HG02885 (cell line): ENCODE results near the gene PCDHGA8.
"Not testable (repeated sequence)": the region's sequence is repeated elsewhere in the genome, so short reads cannot be mapped to it uniquely, and the experiment has no call there.

Experiments
- ATAC-seq: cut with Tn5 transposase; IDR thresholded peaks from one replicate; pipeline ENCODE4 v1.9.1; 2021; ENCODE audit warnings: mild to moderate bottlenecking; ENCODE audit not compliant: unreplicated experiment, poor library complexity

Gene PCDHGA8

DNA sequence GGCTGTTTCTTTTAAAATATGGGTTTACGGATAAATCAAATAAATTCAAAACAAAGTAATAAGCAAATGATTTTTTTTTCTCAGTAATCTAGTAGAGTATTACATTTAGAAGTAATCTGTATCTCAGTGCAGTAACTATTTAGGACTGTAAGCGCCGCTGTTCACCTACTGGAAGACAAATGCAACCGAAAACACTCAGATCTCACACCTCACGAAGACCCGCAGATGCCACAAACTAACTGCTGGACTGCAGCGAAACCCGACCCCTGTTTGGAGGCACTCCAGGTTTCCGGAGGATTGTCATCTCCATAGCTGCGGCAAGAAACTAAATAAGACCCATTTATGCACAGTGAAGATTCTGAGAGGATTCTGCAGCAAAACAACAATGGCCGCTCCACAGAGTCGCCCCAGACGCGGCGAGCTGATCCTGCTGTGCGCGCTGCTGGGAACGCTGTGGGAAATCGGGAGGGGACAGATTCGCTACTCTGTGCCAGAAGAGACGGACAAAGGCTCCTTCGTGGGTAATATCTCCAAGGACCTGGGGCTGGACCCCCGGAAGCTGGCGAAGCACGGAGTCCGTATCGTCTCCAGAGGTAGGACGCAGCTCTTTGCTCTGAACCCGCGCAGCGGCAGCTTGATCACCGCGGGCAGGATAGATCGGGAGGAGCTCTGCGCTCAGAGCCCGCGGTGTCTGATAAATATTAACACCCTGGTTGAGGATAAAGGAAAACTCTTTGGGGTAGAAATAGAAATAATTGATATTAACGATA, at the start of gene PCDHGA8:
Gene PCDHGA8, plus strand, starts transcription at position 205 of the 770 bp plus-strand sequence. Its CDS starts 181 bp downstream, at position 386.
- ATAC-seq: no peak

DNA sequence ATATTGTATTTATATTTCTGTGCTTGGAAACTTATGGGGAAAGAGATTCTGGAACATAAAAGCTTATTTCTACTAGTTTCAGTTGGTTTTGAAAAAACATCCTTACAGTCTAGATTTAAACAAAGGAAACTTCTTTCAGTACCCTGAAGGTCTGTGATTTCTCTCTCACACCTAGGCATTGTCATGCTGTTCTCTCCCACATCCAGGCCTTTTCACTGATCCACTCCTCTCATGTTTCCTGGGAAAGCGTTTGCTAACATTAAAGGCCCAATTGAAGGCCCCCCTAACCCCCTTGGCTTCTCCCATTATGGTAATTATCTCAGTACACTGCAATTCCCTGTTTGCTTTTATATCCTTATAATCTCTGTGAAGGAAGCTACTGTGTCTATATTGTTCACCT, 49.7 kb upstream of the PCDHGA8 start:
- no peak for ATAC-seq

DNA sequence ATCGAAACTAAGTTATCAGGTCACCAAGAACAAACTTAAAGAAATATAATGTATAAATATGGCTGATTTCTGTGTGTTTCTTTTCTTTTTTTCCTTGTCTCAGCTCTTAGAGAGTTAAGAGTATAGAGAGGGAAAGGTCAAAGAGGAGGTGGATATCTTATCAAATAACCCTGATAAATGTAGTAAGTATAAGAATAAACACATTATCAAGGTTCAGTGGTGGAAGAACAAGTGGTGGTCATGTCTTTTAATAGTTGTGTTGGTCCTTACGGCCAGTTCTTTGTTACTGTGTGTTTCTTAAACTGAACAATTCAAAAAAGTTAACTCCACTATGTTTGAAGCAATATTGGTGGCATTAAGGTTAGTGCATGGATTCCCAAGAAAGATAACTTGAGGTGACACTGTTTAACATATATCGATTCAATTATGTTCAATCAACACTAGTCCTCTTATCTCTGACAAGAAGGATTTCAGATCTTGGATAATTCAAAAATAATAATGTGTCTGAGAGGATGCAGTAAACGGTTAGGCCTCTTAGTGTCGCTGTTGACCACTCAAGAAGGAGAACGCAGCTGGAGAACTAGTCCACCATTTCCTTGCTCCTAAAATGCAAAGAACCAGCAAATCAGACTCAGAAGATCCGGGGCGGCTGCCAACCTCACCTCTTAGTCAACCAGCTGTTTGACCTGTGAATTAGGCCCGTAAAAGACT, 49.0 kb upstream of the PCDHGA8 start, which contains the start of gene PCDHGA3:
Gene PCDHGA3, plus strand, starts transcription at position 588 of the 711 bp plus-strand sequence. CDS start 205 bp downstream, outside the sequence.
- ATAC-seq: no peak

DNA sequence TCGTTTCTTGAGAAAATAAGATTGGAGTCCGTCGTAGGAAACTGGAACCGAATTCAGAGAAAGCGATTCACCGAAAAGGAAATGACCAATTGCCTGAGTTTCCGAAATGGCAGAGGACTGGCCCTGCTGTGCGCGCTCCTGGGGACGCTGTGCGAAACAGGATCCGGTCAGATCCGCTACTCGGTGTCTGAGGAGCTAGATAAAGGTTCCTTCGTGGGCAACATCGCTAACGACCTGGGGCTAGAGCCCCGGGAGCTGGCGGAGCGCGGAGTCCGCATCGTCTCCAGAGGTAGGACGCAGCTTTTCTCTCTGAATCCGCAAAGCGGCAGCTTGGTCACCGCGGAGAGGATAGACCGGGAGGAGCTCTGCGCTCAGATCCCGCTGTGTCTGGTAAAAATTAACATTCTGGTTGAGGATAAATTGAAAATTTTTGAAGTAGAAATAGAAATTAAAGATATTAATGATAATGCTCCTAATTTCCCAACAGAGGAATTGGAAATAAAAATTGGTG, 48.4 kb upstream of the PCDHGA8 start:
- ATAC-seq: no peak

DNA sequence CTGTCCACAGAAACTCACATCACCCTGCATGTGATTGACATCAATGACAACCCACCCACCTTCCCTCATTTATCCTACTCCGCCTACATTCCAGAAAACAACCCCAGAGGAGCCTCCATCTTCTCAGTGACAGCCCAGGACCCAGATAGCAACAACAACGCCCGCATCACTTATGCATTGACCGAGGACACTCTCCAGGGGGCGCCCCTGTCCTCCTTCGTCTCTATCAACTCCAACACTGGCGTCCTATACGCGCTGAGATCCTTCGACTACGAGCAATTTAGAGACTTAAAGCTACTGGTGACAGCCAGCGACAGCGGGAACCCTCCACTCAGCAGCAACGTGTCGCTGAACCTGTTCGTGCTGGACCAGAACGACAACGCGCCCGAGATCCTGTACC, 47.1 kb upstream of the PCDHGA8 start:
- ATAC-seq: no peak

DNA sequence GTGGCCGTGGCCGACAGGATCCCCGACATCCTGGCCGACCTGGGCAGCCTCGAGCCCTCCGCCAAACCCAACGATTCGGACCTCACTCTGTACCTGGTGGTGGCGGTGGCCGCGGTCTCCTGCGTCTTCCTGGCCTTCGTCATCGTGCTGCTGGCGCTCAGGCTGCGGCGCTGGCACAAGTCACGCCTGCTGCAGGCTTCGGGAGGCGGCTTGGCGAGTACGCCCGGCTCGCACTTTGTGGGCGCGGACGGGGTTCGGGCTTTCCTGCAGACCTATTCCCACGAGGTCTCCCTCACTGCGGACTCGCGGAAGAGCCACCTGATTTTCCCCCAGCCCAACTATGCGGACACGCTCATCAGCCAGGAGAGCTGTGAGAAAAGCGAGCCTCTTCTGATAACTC, 46.4 kb upstream of the PCDHGA8 start:
- ATAC-seq: not testable (repeated sequence)

DNA sequence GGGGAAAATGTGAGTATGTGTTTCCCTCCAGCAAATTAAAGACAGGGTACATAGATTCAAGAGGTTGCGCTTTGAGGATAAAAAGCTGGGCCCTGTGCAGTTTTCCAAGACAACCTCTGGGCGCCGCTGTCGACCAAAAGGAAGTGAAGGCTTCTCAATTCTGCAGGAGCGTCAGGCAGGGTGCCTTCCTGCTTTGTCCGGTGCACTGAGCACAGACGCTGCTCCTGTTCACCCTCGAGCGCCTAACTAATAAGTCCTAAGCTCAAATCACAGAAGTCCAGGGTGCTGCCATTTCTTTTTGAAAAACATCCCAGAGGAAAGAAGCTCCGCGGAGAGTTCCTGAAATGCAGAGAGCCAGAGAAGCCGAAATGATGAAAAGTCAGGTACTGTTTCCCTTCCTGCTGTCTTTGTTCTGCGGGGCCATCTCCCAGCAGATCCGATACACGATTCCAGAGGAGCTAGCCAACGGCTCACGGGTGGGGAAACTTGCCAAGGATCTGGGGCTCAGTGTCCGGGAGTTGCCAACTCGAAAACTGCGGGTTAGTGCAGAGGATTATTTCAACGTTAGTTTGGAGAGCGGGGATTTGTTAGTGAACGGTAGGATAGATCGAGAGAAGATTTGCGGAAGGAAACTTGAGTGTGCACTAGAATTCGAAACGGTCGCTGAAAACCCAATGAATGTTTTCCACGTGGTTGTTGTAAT, 42.4 kb upstream of the PCDHGA8 start, which contains the start of gene PCDHGB1:
Gene PCDHGB1, plus strand, starts transcription at position 183 of the 703 bp plus-strand sequence. Its CDS starts 162 bp downstream, at position 345.
- no peak for ATAC-seq

DNA sequence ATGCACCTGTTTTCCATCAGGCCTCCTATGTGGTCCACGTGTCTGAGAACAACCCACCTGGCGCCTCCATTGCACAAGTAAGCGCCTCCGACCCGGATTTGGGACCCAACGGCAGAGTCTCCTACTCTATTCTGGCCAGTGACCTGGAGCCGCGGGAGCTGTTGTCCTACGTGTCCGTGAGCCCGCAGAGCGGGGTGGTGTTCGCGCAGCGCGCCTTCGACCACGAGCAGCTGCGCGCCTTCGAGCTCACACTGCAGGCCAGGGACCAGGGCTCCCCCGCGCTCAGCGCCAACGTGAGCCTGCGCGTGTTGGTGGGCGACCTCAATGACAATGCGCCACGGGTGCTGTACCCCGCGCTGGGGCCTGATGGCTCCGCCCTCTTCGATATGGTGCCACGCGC, 40.8 kb upstream of the PCDHGA8 start:
- ATAC-seq: no peak

DNA sequence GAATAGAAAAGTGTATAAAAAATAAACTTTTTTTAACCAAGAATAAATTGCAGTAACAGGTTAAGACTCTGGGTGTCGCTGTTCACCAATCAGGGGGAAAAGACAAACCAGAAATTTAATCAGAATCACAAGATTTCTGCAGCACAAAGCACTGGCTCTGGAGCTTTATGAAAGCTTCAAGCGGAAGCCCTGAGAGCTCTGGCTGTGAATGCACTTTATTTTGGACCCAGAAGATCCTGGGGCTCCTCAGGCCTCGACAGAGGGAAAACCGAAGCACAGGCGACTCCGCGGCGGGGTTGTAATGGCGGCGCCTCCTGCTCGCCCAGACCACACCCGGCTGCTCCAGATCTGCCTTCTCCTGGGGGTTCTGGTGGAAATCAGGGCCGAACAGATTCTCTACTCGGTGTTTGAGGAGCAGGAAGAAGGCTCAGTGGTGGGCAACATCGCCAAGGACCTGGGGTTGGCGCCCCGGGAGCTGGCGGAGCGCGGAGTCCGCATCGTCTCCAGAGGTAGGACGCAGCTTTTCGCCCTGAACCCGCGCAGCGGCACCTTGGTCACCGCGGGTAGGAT, 37.4 kb upstream of the PCDHGA8 start, which contains the start of gene PCDHGA4:
Gene PCDHGA4, plus strand, starts transcription at position 122 of the 570 bp plus-strand sequence. Its CDS starts 87 bp downstream, at position 209.
- ATAC-seq: no peak

DNA sequence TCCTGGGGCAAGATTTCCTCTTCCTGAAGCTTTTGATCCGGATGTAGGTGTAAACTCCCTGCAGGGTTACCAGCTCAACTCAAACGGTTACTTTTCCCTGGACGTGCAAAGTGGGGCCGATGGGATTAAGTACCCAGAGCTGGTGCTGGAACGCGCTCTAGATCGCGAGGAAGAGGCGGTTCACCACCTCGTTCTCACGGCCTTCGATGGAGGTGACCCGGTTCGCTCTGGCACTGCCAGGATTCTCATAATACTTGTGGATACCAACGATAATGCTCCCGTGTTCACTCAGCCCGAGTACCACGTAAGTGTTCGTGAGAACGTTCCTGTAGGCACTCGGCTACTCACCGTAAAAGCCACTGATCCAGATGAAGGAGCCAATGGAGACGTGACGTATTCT, 36.8 kb upstream of the PCDHGA8 start:
- no peak for ATAC-seq

DNA sequence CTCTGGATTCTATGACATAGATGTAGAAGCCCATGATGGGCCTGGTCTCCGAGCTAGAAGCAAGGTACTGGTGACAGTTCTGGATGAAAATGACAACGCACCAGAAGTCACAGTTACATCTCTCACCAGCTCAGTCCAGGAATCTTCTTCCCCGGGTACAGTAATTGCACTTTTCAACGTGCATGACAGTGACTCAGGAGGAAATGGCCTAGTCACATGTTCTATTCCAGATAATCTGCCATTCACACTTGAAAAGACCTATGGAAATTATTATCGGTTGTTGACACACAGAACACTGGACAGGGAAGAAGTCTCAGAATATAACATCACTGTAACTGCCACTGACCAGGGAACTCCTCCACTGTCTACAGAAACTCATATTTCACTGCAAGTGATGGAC, 36.3 kb upstream of the PCDHGA8 start:
- no peak for ATAC-seq

DNA sequence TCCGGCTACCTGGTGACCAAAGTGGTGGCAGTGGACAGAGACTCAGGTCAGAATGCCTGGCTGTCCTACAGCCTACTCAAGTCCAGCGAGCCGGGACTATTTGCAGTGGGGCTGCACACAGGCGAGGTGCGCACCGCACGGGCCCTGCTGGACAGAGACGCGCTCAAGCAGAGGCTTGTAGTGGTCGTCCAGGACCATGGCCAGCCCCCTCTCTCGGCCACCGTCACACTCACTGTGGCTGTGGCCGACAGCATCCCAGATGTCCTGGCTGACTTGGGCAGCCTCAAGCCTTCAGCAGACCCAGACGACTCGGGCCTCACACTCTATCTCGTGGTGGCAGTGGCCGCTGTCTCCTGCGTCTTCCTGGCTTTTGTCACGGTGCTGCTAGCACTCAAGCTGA, 35.5 kb upstream of the PCDHGA8 start:
- ATAC-seq: no peak

DNA sequence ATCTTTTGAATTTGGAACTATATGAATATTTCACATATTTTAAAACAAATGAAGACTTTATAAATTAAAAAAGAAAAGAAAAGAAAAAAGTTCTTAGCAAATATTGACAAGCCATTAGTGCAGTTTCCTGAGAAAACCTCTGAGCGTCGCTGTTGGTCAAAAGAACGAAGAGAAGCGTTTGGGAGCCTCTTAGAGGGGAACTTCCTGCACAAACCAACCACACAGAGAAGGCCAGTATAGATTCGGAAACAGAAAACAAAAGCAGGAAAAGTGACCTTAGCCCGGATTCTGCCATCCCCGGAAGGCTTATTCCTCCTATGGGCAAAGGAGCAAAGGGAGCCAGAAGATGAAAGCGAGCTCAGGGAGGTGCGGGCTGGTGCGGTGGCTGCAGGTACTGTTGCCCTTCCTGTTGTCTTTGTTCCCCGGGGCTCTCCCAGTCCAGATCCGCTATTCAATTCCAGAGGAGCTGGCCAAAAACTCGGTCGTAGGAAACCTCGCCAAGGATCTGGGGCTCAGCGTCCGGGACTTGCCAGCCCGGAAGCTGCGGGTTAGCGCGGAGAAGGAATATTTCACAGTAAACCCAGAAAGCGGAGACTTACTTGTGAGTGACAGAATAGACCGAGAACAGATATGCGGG, 32.5 kb upstream of the PCDHGA8 start, which contains the start of gene PCDHGB2:
Gene PCDHGB2, plus strand, starts transcription at position 205 of the 637 bp plus-strand sequence. Its CDS starts 142 bp downstream, at position 347.
- ATAC-seq: no peak

DNA sequence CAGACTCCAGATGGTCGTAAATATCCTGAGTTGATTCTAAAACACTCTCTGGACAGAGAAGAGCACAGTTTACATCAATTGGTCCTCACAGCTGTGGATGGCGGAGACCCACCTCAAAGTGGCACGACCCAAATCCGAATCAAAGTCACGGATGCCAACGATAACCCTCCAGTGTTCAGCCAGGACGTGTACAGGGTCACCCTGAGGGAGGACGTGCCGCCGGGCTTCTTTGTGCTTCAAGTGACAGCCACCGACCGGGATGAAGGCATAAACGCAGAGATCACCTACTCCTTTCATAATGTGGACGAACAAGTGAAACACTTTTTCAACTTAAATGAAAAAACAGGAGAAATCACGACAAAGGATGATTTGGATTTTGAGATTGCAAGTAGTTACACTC, 31.7 kb upstream of the PCDHGA8 start:
- no peak for ATAC-seq

DNA sequence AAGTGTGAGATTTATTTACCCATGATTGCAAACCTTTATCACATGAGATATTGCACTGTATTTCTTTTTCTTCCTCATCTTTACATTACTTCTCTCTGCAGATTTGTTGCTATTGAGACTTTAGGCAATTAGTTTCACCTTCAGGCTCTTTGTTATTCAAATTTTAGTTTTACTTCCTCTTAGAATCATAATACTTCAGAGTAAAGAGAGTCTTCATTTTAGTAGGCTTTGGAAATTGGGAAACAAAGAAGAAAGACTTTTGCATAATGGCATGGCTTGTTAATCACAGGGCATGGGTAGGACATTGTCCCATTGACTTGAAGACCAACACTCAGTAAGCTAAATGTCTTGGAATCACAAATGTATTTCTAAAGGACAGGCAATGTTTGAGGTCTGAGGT, 29.7 kb upstream of the PCDHGA8 start:
- no peak for ATAC-seq

DNA sequence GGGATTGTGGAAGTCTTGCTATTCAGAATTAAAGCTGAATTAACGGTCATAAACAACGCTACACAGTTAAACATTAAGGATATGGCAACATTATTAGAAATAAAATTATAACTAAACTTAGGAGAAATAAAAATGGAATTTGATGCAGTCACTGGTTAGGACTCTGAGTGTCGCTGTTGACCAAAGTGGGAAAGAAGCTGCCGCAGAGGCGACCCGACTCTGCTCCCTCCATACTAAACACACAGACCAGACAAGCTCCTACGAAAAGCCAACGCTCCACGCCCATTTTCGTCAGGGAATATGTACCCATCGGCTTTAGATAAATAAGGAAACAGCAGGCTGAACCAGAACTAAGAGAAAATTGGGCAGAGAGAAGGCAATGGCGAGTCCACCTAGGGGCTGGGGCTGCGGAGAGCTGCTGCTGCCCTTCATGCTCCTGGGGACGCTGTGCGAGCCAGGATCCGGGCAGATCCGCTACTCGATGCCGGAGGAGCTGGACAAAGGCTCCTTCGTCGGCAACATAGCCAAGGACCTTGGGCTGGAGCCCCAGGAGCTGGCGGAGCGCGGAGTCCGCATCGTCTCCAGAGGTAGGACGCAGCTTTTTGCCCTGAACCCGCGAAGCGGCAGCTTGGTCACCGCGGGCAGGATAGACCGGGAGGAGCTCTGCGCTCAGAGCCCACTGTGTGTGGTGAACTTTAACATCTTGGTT, 28.3 kb upstream of the PCDHGA8 start, which contains the start of gene PCDHGA5:
Gene PCDHGA5, plus strand, starts transcription at position 211 of the 709 bp plus-strand sequence. Its CDS starts 169 bp downstream, at position 380.
- no peak for ATAC-seq

DNA sequence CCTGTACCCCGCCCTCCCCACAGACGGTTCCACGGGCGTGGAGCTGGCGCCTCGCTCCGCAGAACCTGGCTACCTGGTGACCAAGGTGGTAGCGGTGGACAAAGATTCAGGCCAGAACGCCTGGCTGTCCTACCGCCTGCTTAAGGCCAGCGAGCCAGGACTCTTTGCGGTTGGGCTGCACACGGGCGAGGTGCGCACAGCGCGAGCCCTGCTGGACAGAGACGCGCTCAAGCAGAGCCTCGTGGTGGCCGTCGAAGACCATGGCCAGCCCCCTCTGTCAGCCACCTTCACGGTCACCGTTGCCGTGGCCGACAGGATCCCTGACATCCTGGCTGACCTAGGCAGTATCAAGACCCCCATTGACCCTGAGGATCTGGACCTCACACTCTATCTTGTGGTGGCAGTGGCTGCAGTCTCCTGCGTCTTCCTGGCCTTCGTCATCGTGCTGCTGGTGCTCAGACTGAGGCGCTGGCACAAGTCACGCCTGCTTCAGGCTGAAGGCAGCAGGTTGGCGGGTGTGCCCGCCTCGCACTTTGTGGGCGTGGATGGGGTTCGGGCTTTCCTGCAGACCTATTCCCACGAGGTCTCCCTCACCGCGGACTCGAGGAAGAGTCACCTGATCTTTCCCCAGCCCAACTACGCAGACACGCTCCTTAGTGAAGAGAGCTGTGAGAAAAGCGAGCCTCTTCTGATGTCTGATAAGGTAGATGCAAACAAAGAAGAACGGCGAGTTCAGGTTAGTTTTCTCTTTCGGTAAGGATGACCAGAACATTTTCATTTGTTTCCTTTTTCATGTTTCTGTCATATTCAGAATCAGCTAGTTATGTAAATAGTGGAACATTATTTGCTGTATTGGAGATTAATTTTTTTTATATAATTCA, 26.2 kb upstream of the PCDHGA8 start:
- ATAC-seq: no peak
